ENCODE results near the gene ACAP2.
"Not testable (repeated sequence)": the region's sequence is repeated elsewhere in the genome, so short reads cannot be mapped to it uniquely, and the experiment has no call there.

ACAP2 gene

GRCh38 chr3:195356151-195357086 is 86.4 kb downstream of the ACAP2 start:
- Histone ChIP-seq H3K27ac (ENCODE audit: low read depth, low read length) (no peak overlapping the region), H3K36me3 (ENCODE audit: control insufficient read depth in 1 of 2, insufficient read depth in 2 of 2, low read length in 2 of 2) (peaks cover 4 to 17% of the 10 kb centered on the region in 2 donors), H3K9me3 (ENCODE audit: control insufficient read depth in 1 of 2, low read length in 2 of 2) (no peaks in the 10 kb centered on the region), H3K4me1 (ENCODE audit: control insufficient read depth in 1 of 2, insufficient read depth in 2 of 2, low read length in 2 of 2) (no peaks in the 10 kb centered on the region), H3K27me3 (ENCODE audit: control insufficient read depth in 1 of 2, insufficient read depth in 2 of 2, low read length in 2 of 2) (no peaks in the 10 kb centered on the region), H3K9ac (ENCODE audit: low read depth in 1 of 2, low read length in 2 of 2) (no peak overlapping the region), H3K4me3 (ENCODE audit: low read depth in 1 of 2, low read length in 2 of 2) (no peak overlapping the region)

GRCh38 chr3:195354009-195354408 is 88.8 kb downstream of the ACAP2 start:
- H3K4me3 ChIP-seq (ENCODE audit: low read depth in 1 of 2, low read length in 2 of 2); H3K27ac ChIP-seq (ENCODE audit: low read depth, low read length); H3K27me3 ChIP-seq (ENCODE audit: control insufficient read depth in 1 of 2, insufficient read depth in 2 of 2, low read length in 2 of 2); H3K4me1 ChIP-seq (ENCODE audit: control insufficient read depth in 1 of 2, insufficient read depth in 2 of 2, low read length in 2 of 2); H3K9me3 ChIP-seq (ENCODE audit: control insufficient read depth in 1 of 2, low read length in 2 of 2); H3K9ac ChIP-seq (ENCODE audit: low read depth in 1 of 2, low read length in 2 of 2): not testable (repeated sequence)
- peaks cover 4 to 19% of the 10 kb centered on the region in 2 donors for H3K36me3 ChIP-seq (ENCODE audit: control insufficient read depth in 1 of 2, insufficient read depth in 2 of 2, low read length in 2 of 2)

GRCh38 chr3:195352895-195353488 is 89.8 kb downstream of the ACAP2 start:
- H3K36me3 ChIP-seq (ENCODE audit: control insufficient read depth in 1 of 2, insufficient read depth in 2 of 2, low read length in 2 of 2), result peaks cover 4 to 19% of the 10 kb centered on the region in 2 donors
- H3K4me3 ChIP-seq (ENCODE audit: low read depth in 1 of 2, low read length in 2 of 2), result no peak overlapping the region
- H3K27me3 ChIP-seq (ENCODE audit: control insufficient read depth in 1 of 2, insufficient read depth in 2 of 2, low read length in 2 of 2), result no peaks in the 10 kb centered on the region
- no peak overlapping the region for H3K9ac ChIP-seq (ENCODE audit: low read depth in 1 of 2, low read length in 2 of 2)
- no peaks in the 10 kb centered on the region for H3K4me1 ChIP-seq (ENCODE audit: control insufficient read depth in 1 of 2, insufficient read depth in 2 of 2, low read length in 2 of 2)
- no peaks in the 10 kb centered on the region for H3K9me3 ChIP-seq (ENCODE audit: control insufficient read depth in 1 of 2, low read length in 2 of 2)
- H3K27ac ChIP-seq (ENCODE audit: low read depth, low read length), result no peak overlapping the region

GRCh38 chr3:195348426-195349115 is 94.2 kb downstream of the ACAP2 start:
- Histone ChIP-seq H3K27ac (ENCODE audit: low read depth, low read length) (no peak overlapping the region), H3K9me3 (ENCODE audit: control insufficient read depth in 1 of 2, low read length in 2 of 2) (no peaks in the 10 kb centered on the region), H3K36me3 (ENCODE audit: control insufficient read depth in 1 of 2, insufficient read depth in 2 of 2, low read length in 2 of 2) (peaks cover 0 to 2% of the 10 kb centered on the region in 2 donors), H3K4me1 (ENCODE audit: control insufficient read depth in 1 of 2, insufficient read depth in 2 of 2, low read length in 2 of 2) (no peaks in the 10 kb centered on the region), H3K27me3 (ENCODE audit: control insufficient read depth in 1 of 2, insufficient read depth in 2 of 2, low read length in 2 of 2) (no peaks in the 10 kb centered on the region), H3K4me3 (ENCODE audit: low read depth in 1 of 2, low read length in 2 of 2) (no peak overlapping the region), H3K9ac (ENCODE audit: low read depth in 1 of 2, low read length in 2 of 2) (no peak overlapping the region)

GRCh38 chr3:195337747-195338146 is 105.1 kb downstream of the ACAP2 start:
- H3K9ac ChIP-seq (ENCODE audit: low read depth in 1 of 2, low read length in 2 of 2), result no peak overlapping the region
- H3K27me3 ChIP-seq (ENCODE audit: control insufficient read depth in 1 of 2, insufficient read depth in 2 of 2, low read length in 2 of 2), result no peaks in the 10 kb centered on the region
- H3K36me3 ChIP-seq (ENCODE audit: control insufficient read depth in 1 of 2, insufficient read depth in 2 of 2, low read length in 2 of 2), result peaks cover 0 to 24% of the 10 kb centered on the region in 2 donors
- H3K27ac ChIP-seq (ENCODE audit: low read depth, low read length), result no peak overlapping the region
- no peaks in the 10 kb centered on the region for H3K9me3 ChIP-seq (ENCODE audit: control insufficient read depth in 1 of 2, low read length in 2 of 2)
- no peaks in the 10 kb centered on the region for H3K4me1 ChIP-seq (ENCODE audit: control insufficient read depth in 1 of 2, insufficient read depth in 2 of 2, low read length in 2 of 2)
- H3K4me3 ChIP-seq (ENCODE audit: low read depth in 1 of 2, low read length in 2 of 2), result no peak overlapping the region

- Histone ChIP-seq H3K27me3 (ENCODE audit: control insufficient read depth in 1 of 2, insufficient read depth in 2 of 2, low read length in 2 of 2) (no peaks in the 10 kb centered on the region), H3K36me3 (ENCODE audit: control insufficient read depth in 1 of 2, insufficient read depth in 2 of 2, low read length in 2 of 2) (peaks cover 4 to 33% of the 10 kb centered on the region in 2 donors), H3K4me1 (ENCODE audit: control insufficient read depth in 1 of 2, insufficient read depth in 2 of 2, low read length in 2 of 2) (no peaks in the 10 kb centered on the region), H3K4me3 (ENCODE audit: low read depth in 1 of 2, low read length in 2 of 2) (no peak overlapping the region), H3K9ac (ENCODE audit: low read depth in 1 of 2, low read length in 2 of 2) (no peak overlapping the region), H3K9me3 (ENCODE audit: control insufficient read depth in 1 of 2, low read length in 2 of 2) (no peaks in the 10 kb centered on the region), H3K27ac (ENCODE audit: low read depth, low read length) (no peak overlapping the region)
These were observed 107.9 kb downstream of the ACAP2 start for GRCh38 chr3:195334967-195335366.

- Histone ChIP-seq H3K4me3 (ENCODE audit: low read depth in 1 of 2, low read length in 2 of 2) (no peak overlapping the region), H3K9ac (ENCODE audit: low read depth in 1 of 2, low read length in 2 of 2) (no peak overlapping the region), H3K9me3 (ENCODE audit: control insufficient read depth in 1 of 2, low read length in 2 of 2) (peaks cover 2 to 9% of the 10 kb centered on the region in 2 donors), H3K36me3 (ENCODE audit: control insufficient read depth in 1 of 2, insufficient read depth in 2 of 2, low read length in 2 of 2) (peaks cover 11 to 26% of the 10 kb centered on the region in 2 donors), H3K27ac (ENCODE audit: low read depth, low read length) (no peak overlapping the region), H3K4me1 (ENCODE audit: control insufficient read depth in 1 of 2, insufficient read depth in 2 of 2, low read length in 2 of 2) (no peaks in the 10 kb centered on the region), H3K27me3 (ENCODE audit: control insufficient read depth in 1 of 2, insufficient read depth in 2 of 2, low read length in 2 of 2) (no peaks in the 10 kb centered on the region)
These were observed 123.8 kb downstream of the ACAP2 start for GRCh38 chr3:195319060-195319459.

GRCh38 chr3:195312714-195313113 is 130.1 kb downstream of the ACAP2 start:
- no peaks in the 10 kb centered on the region for H3K27me3 ChIP-seq (ENCODE audit: control insufficient read depth in 1 of 2, insufficient read depth in 2 of 2, low read length in 2 of 2)
- no peak overlapping the region for H3K27ac ChIP-seq (ENCODE audit: low read depth, low read length)
- no peak overlapping the region for H3K9ac ChIP-seq (ENCODE audit: low read depth in 1 of 2, low read length in 2 of 2)
- no peaks in the 10 kb centered on the region for H3K9me3 ChIP-seq (ENCODE audit: control insufficient read depth in 1 of 2, low read length in 2 of 2)
- H3K4me3 ChIP-seq (ENCODE audit: low read depth in 1 of 2, low read length in 2 of 2), result no peak overlapping the region
- H3K4me1 ChIP-seq (ENCODE audit: control insufficient read depth in 1 of 2, insufficient read depth in 2 of 2, low read length in 2 of 2), result no peaks in the 10 kb centered on the region
- peaks cover 0 to under 1% of the 10 kb centered on the region in 2 donors for H3K36me3 ChIP-seq (ENCODE audit: control insufficient read depth in 1 of 2, insufficient read depth in 2 of 2, low read length in 2 of 2)

- Histone ChIP-seq H3K9me3 (ENCODE audit: control insufficient read depth in 1 of 2, low read length in 2 of 2) (no peaks in the 10 kb centered on the region), H3K36me3 (ENCODE audit: control insufficient read depth in 1 of 2, insufficient read depth in 2 of 2, low read length in 2 of 2) (peaks cover 6 to 14% of the 10 kb centered on the region in 2 donors), H3K9ac (ENCODE audit: low read depth in 1 of 2, low read length in 2 of 2) (no peak overlapping the region), H3K4me3 (ENCODE audit: low read depth in 1 of 2, low read length in 2 of 2) (no peak overlapping the region), H3K27ac (ENCODE audit: low read depth, low read length) (no peak overlapping the region), H3K4me1 (ENCODE audit: control insufficient read depth in 1 of 2, insufficient read depth in 2 of 2, low read length in 2 of 2) (no peaks in the 10 kb centered on the region), H3K27me3 (ENCODE audit: control insufficient read depth in 1 of 2, insufficient read depth in 2 of 2, low read length in 2 of 2) (no peaks in the 10 kb centered on the region)
These were observed 135.1 kb downstream of the ACAP2 start for GRCh38 chr3:195307711-195308110.

GRCh38 chr3:195306369-195306768 is 136.5 kb downstream of the ACAP2 start:
- Histone ChIP-seq H3K9ac (ENCODE audit: low read depth in 1 of 2, low read length in 2 of 2) (no peak overlapping the region), H3K27me3 (ENCODE audit: control insufficient read depth in 1 of 2, insufficient read depth in 2 of 2, low read length in 2 of 2) (no peaks in the 10 kb centered on the region), H3K4me1 (ENCODE audit: control insufficient read depth in 1 of 2, insufficient read depth in 2 of 2, low read length in 2 of 2) (no peaks in the 10 kb centered on the region), H3K4me3 (ENCODE audit: low read depth in 1 of 2, low read length in 2 of 2) (no peak overlapping the region), H3K9me3 (ENCODE audit: control insufficient read depth in 1 of 2, low read length in 2 of 2) (no peaks in the 10 kb centered on the region), H3K36me3 (ENCODE audit: control insufficient read depth in 1 of 2, insufficient read depth in 2 of 2, low read length in 2 of 2) (peaks cover 13 to 23% of the 10 kb centered on the region in 2 donors), H3K27ac (ENCODE audit: low read depth, low read length) (no peak overlapping the region)

Measured in duodenal mucosa (tissue), 2 donors.